HEK293 (cell line): ENCODE measurements around the gene MKI67.

Source experiments
- CTCF ChIA-PET: fragments of 350-600 bp; formaldehyde crosslinking; extraction: SDS; loops from one replicate; lab custom pipeline; 2021; ENCODE audit warnings: antibody characterized with exemption; lab: Yijun Ruan, JAX
- POLR2A ChIA-PET: fragments of 300-600 bp; formaldehyde crosslinking; extraction: SDS; loops from one replicate; lab custom pipeline; 2020; ENCODE audit warnings: antibody characterized with exemption, inconsistent platforms; lab: Yijun Ruan, JAX
- H3K27ac ChIP-seq: fragments of 200-500 bp; sonication (Bioruptor generic); 2 replicates; pipeline ENCODE4 v1.5.1; 2014; ENCODE audit warnings: low read depth, low read length, control low read depth, inconsistent platforms; ENCODE audit errors: extremely low read depth
- H3K36me3 ChIP-seq, 2 experiments: fragments of 200-500 bp in 1 of 2; sonication (Bioruptor generic) in 1 of 2; 1 replicate in 1 of 2; 2 replicates in 1 of 2; pipeline ENCODE4 v1.5.1; 2014 to 2017; ENCODE audit warnings: inconsistent platforms in 2 of 2, low read length in 2 of 2; ENCODE audit not compliant: control insufficient read depth in 2 of 2, insufficient read depth in 1 of 2
- H3K4me1 ChIP-seq: fragments of 200-500 bp; sonication (Bioruptor generic); 2 replicates; pipeline ENCODE4 v1.5.1; 2014; ENCODE audit warnings: mild to moderate bottlenecking, low read length, inconsistent platforms; ENCODE audit not compliant: control insufficient read depth, insufficient read depth
- H3K4me3 ChIP-seq: 2 replicates; pipeline ENCODE4 v1.5.1; 2011; ENCODE audit warnings: low read depth, mild to moderate bottlenecking, control low read depth, low read length, moderate library complexity
- H3K9me3 ChIP-seq: fragments of 200-500 bp; sonication (Bioruptor generic); 2 replicates; pipeline ENCODE4 v1.5.1; 2014; ENCODE audit warnings: low read depth, low read length, inconsistent platforms; ENCODE audit not compliant: control insufficient read depth, insufficient read depth
- EGR2 ChIP-seq: fragments of 450-650 bp; formaldehyde crosslinking; IDR thresholded peaks from 2 replicates; pipeline ENCODE4 v1.5.1; 2016; ENCODE audit warnings: low read depth, missing biosample characterization, missing genetic modification characterization
- GLIS2 ChIP-seq: fragments of 450-650 bp; formaldehyde crosslinking; IDR thresholded peaks from 2 replicates; pipeline ENCODE4 v1.5.1; 2016; ENCODE audit warnings: missing biosample characterization, missing genetic modification characterization
- KLF1 ChIP-seq: fragments of 450-650 bp; formaldehyde crosslinking; IDR thresholded peaks from 2 replicates; pipeline ENCODE4 v1.5.1; 2016; ENCODE audit warnings: missing biosample characterization, missing genetic modification characterization
- KLF16 ChIP-seq: fragments of 450-650 bp; formaldehyde crosslinking; IDR thresholded peaks from 2 replicates; pipeline ENCODE4 v1.5.1; 2017; ENCODE audit warnings: missing biosample characterization, missing genetic modification characterization
- KLF9 ChIP-seq: fragments of 450-650 bp; formaldehyde crosslinking; IDR thresholded peaks from 2 replicates; pipeline ENCODE4 v1.5.1; 2016; ENCODE audit warnings: missing biosample characterization, missing genetic modification characterization, low read depth
- MZF1 ChIP-seq: fragments of 450-650 bp; formaldehyde crosslinking; IDR thresholded peaks from 2 replicates; pipeline ENCODE4 v1.5.1; 2017; ENCODE audit warnings: missing biosample characterization, missing genetic modification characterization, borderline replicate concordance
- ZBTB11 ChIP-seq: fragments of 450-650 bp; formaldehyde crosslinking; conservative IDR thresholded peaks from 2 replicates; pipeline ENCODE4 v1.5.1; 2016; ENCODE audit warnings: low read depth, missing biosample characterization, missing genetic modification characterization
- ZBTB6 ChIP-seq: fragments of 450-650 bp; formaldehyde crosslinking; IDR thresholded peaks from 2 replicates; pipeline ENCODE4 v1.5.1; 2017; ENCODE audit warnings: missing biosample characterization, missing genetic modification characterization
- ZNF10 ChIP-seq: fragments of 450-650 bp; formaldehyde crosslinking; IDR thresholded peaks from 2 replicates; pipeline ENCODE4 v1.5.1; 2017; ENCODE audit warnings: missing biosample characterization, missing genetic modification characterization
- ZNF140 ChIP-seq: fragments of 450-650 bp; formaldehyde crosslinking; IDR thresholded peaks from 2 replicates; pipeline ENCODE4 v1.5.1; 2016; ENCODE audit warnings: missing biosample characterization, missing genetic modification characterization
- ZNF146 ChIP-seq: fragments of 450-650 bp; formaldehyde crosslinking; IDR thresholded peaks from 2 replicates; pipeline ENCODE4 v1.5.1; 2016; ENCODE audit warnings: missing biosample characterization, missing genetic modification characterization
- ZNF16 ChIP-seq: fragments of 450-650 bp; formaldehyde crosslinking; IDR thresholded peaks from 2 replicates; pipeline ENCODE4 v1.5.1; 2016; ENCODE audit warnings: low read depth, missing biosample characterization, missing genetic modification characterization
- ZNF184 ChIP-seq: fragments of 450-650 bp; IDR thresholded peaks from 2 replicates; pipeline ENCODE4 v1.5.1; 2018; ENCODE audit warnings: missing biosample characterization, mild to moderate bottlenecking, missing genetic modification characterization
- ZNF239 ChIP-seq: fragments of 450-650 bp; formaldehyde crosslinking; IDR thresholded peaks from 2 replicates; pipeline ENCODE4 v1.5.1; 2016; ENCODE audit warnings: missing biosample characterization, missing genetic modification characterization
- ZNF37A ChIP-seq: fragments of 450-650 bp; IDR thresholded peaks from 2 replicates; pipeline ENCODE4 v1.5.1; 2018; ENCODE audit warnings: missing biosample characterization, missing genetic modification characterization
- ZNF488 ChIP-seq: fragments of 450-650 bp; formaldehyde crosslinking; IDR thresholded peaks from 2 replicates; pipeline ENCODE4 v1.5.1; 2016; ENCODE audit warnings: missing biosample characterization, missing genetic modification characterization
- ZNF521 ChIP-seq: fragments of 450-650 bp; formaldehyde crosslinking; IDR thresholded peaks from 2 replicates; pipeline ENCODE4 v1.5.1; 2017; ENCODE audit warnings: missing biosample characterization, mild to moderate bottlenecking, missing genetic modification characterization
- ZNF585B ChIP-seq: fragments of 450-650 bp; formaldehyde crosslinking; IDR thresholded peaks from 2 replicates; pipeline ENCODE4 v1.5.1; 2016; ENCODE audit warnings: missing biosample characterization, missing genetic modification characterization
- ZNF76 ChIP-seq: fragments of 450-650 bp; formaldehyde crosslinking; IDR thresholded peaks from 2 replicates; pipeline ENCODE4; 2016; ENCODE audit warnings: low read depth, missing biosample characterization, missing genetic modification characterization, borderline replicate concordance
- TF ChIP-seq, protein P1 (sequence below): fragments of 450-650 bp; formaldehyde crosslinking; IDR thresholded peaks from 2 replicates; pipeline ENCODE4 v1.5.1; 2016; ENCODE audit warnings: missing biosample characterization, missing genetic modification characterization
- TF ChIP-seq, protein P2 (sequence below): fragments of 450-650 bp; formaldehyde crosslinking; IDR thresholded peaks from 2 replicates; pipeline ENCODE4 v1.5.1; 2016; ENCODE audit warnings: missing biosample characterization, missing genetic modification characterization
- TF ChIP-seq, protein P3 (sequence below): fragments of 450-650 bp; formaldehyde crosslinking; optimal IDR thresholded peaks from 2 replicates; pipeline ENCODE3; 2016; ENCODE audit warnings: missing biosample characterization, mild to moderate bottlenecking, missing genetic modification characterization
- TF ChIP-seq, protein P4 (sequence below): fragments of 450-650 bp; formaldehyde crosslinking; IDR thresholded peaks from 2 replicates; pipeline ENCODE4 v1.5.1; 2017; ENCODE audit warnings: missing biosample characterization, mild to moderate bottlenecking, missing genetic modification characterization, moderate library complexity

The MKI67 gene

DNA sequence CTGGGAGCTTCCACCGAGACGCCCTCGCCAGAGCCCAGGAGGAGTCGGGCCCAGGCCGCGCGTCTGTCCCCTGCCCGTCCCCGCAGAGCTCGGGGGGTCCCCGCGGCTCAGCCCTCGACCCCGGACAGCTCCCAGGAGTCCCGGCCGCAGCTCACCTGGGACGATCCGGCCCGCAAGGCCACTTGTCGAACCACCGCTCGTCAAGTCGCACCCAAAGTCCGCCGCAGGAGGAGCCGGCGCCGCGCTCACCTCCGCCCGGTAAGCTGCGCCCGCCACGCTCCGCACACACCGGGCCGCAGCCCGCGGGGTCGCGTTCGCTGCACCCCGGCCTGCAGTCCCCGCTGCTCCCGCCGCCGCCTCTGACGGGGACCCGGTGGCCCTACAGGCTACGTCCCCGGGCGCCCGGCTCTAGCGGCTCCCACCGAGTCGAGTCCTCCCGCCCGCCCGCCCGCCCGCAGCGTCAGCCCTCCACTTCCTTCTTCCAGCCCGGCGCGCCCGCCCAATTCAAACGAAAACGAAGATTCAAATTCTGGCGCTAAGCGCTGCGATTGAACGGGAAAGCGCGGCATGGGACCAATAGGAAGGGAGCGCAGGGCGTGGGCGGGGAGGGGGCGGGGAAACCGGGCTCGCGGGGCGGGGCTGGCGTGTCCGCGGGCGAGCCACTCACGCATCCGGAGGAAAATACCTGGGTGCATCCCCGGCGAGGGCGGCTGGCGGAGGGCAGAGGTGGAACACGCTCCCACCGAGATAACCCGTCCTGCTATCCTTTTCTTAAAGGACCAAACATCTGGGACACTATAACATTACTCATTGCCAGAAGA lies at the start of gene MKI67:
MKI67 (minus strand) TSS at position 480 of the 821 bp plus-strand sequence. CDS start 756 bp downstream, outside the sequence.
- CTCF ChIA-PET = interaction anchor here (0.7 to 1.7 kb wide), 2 partner anchors 9 to 26 kb away, joined by 4 to 7 read pairs; no protein-coding TSS in a partner anchor
- POLR2A ChIA-PET = interaction anchor here (0.6 to 1.2 kb wide), 3 partner anchors 10 to 30 kb away, joined by 3 to 4 read pairs (median 3); no protein-coding TSS in a partner anchor
- Histone ChIP-seq H3K9me3 (no peaks in the 10 kb centered on the region), H3K36me3 (peaks cover 26 to 34% of the 10 kb centered on the region in 2 experiments), H3K4me3 (peak within 1 kb of the TSS; percentile 97), H3K4me1 (peaks cover 11% of the 10 kb centered on the region), H3K27ac (peak within 1 kb of the TSS; percentile 89)
- TF ChIP-seq, protein P1, sequence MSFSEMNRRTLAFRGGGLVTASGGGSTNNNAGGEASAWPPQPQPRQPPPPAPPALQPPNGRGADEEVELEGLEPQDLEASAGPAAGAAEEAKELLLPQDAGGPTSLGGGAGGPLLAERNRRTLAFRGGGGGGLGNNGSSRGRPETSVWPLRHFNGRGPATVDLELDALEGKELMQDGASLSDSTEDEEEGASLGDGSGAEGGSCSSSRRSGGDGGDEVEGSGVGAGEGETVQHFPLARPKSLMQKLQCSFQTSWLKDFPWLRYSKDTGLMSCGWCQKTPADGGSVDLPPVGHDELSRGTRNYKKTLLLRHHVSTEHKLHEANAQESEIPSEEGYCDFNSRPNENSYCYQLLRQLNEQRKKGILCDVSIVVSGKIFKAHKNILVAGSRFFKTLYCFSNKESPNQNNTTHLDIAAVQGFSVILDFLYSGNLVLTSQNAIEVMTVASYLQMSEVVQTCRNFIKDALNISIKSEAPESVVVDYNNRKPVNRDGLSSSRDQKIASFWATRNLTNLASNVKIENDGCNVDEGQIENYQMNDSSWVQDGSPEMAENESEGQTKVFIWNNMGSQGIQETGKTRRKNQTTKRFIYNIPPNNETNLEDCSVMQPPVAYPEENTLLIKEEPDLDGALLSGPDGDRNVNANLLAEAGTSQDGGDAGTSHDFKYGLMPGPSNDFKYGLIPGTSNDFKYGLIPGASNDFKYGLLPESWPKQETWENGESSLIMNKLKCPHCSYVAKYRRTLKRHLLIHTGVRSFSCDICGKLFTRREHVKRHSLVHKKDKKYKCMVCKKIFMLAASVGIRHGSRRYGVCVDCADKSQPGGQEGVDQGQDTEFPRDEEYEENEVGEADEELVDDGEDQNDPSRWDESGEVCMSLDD (tag by site-specific recombination) = 0 out of 2 replicates have a peak, but pooled peaks have one; percentile 20
- TF ChIP-seq ZNF76 (peak; percentile 18; the same call in 1 of the 2 replicates), ZNF239 (tag by site-specific recombination) (no peak), KLF9 (peak; percentile 71), ZNF16 (no peak), KLF1 (peak; percentile 33; the same call in 1 of the 2 replicates), ZNF37A (tag by site-specific recombination) (no peak), ZBTB6 (no peak), ZNF488 (tag by site-specific recombination) (no peak), EGR2 (peak; percentile 76), KLF16 (peak; percentile 53; the same call in 1 of the 2 replicates), ZNF10 (tag by site-specific recombination) (no peak), ZNF585B (tag by site-specific recombination) (no peak), GLIS2 (tag by site-specific recombination) (peak; percentile 9; the same call in 1 of the 2 replicates), ZNF184 (no peak), MZF1 (no peak), ZNF146 (tag by site-specific recombination) (0 out of 2 replicates have a peak, but pooled peaks have one; percentile 5), ZNF521 (no peak), ZNF140 (tag by site-specific recombination) (0 out of 2 replicates have a peak, but pooled peaks have one; percentile 10), ZBTB11 (peak; percentile 49; the same call in 1 of the 2 replicates)
- TF ChIP-seq, protein P2, sequence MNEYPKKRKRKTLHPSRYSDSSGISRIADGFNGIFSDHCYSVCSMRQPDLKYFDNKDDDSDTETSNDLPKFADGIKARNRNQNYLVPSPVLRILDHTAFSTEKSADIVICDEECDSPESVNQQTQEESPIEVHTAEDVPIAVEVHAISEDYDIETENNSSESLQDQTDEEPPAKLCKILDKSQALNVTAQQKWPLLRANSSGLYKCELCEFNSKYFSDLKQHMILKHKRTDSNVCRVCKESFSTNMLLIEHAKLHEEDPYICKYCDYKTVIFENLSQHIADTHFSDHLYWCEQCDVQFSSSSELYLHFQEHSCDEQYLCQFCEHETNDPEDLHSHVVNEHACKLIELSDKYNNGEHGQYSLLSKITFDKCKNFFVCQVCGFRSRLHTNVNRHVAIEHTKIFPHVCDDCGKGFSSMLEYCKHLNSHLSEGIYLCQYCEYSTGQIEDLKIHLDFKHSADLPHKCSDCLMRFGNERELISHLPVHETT (tag by site-specific recombination) = 0 out of 2 replicates have a peak, but pooled peaks have one; percentile 19
- TF ChIP-seq, protein P3, sequence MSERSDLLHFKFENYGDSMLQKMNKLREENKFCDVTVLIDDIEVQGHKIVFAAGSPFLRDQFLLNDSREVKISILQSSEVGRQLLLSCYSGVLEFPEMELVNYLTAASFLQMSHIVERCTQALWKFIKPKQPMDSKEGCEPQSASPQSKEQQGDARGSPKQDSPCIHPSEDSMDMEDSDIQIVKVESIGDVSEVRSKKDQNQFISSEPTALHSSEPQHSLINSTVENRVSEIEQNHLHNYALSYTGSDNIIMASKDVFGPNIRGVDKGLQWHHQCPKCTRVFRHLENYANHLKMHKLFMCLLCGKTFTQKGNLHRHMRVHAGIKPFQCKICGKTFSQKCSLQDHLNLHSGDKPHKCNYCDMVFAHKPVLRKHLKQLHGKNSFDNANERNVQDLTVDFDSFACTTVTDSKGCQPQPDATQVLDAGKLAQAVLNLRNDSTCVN (tag by site-specific recombination) = peak; percentile 69
- TF ChIP-seq, protein P4, sequence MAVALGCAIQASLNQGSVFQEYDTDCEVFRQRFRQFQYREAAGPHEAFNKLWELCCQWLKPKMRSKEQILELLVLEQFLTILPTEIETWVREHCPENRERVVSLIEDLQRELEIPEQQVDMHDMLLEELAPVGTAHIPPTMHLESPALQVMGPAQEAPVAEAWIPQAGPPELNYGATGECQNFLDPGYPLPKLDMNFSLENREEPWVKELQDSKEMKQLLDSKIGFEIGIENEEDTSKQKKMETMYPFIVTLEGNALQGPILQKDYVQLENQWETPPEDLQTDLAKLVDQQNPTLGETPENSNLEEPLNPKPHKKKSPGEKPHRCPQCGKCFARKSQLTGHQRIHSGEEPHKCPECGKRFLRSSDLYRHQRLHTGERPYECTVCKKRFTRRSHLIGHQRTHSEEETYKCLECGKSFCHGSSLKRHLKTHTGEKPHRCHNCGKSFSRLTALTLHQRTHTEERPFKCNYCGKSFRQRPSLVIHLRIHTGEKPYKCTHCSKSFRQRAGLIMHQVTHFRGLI (tag by site-specific recombination) = no peak
